AG09309 (cell line): Measurements from ENCODE around the gene TRIO.

Experiments used
- DNase-seq: peaks from one replicate; pipeline ENCODE4 v3.0.0-alpha.2; 2010; ENCODE audit warnings: low read depth
- H3K4me3 ChIP-seq: 2 replicates; pipeline ENCODE4 v1.5.1; 2011; ENCODE audit warnings: mild to moderate bottlenecking, low read depth, low read length, moderate library complexity; ENCODE audit not compliant: control insufficient read depth
- TF ChIP-seq, protein P1 (sequence below): IDR thresholded peaks from 2 replicates; pipeline ENCODE4 v1.5.1; 2011; ENCODE audit warnings: mild to moderate bottlenecking, low read depth, low read length, inconsistent platforms; ENCODE audit not compliant: insufficient read depth, control insufficient read depth; ENCODE audit errors: missing control alignments

Gene TRIO

DNA sequence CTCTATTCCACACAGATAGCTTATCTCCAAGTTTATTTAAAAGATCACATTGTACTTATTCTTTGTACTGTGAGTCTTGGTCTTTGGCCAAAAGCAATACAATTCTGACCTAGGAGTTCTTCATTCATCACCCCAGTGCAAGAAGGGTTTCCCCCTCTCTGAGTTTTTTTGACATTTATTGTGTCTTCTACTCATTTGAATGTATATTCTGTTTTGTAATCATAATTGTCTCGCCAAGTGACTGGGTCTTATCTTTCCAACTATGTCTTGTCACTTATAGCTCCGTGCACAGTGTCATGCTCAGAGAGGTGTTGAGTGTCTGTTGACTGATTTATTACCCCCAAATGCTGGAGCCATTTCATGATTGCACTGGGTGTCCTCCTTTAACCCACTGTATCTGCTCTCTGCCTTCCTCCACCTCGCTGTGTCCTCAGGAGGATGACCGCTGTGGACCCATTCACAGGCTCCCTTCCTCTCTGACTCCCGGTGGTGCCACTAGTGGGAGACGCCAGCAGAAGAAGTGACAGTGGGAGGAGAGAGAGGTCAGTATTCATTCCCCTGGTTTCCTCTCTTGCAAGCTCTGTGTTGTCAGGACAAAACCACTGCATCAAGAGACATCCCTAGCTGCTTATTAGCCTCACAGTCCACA lies 11.2 kb upstream of the TRIO start:
- H3K4me3 ChIP-seq = no peak overlapping the region
- TF ChIP-seq, protein P1, sequence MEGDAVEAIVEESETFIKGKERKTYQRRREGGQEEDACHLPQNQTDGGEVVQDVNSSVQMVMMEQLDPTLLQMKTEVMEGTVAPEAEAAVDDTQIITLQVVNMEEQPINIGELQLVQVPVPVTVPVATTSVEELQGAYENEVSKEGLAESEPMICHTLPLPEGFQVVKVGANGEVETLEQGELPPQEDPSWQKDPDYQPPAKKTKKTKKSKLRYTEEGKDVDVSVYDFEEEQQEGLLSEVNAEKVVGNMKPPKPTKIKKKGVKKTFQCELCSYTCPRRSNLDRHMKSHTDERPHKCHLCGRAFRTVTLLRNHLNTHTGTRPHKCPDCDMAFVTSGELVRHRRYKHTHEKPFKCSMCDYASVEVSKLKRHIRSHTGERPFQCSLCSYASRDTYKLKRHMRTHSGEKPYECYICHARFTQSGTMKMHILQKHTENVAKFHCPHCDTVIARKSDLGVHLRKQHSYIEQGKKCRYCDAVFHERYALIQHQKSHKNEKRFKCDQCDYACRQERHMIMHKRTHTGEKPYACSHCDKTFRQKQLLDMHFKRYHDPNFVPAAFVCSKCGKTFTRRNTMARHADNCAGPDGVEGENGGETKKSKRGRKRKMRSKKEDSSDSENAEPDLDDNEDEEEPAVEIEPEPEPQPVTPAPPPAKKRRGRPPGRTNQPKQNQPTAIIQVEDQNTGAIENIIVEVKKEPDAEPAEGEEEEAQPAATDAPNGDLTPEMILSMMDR = no peak

DNA sequence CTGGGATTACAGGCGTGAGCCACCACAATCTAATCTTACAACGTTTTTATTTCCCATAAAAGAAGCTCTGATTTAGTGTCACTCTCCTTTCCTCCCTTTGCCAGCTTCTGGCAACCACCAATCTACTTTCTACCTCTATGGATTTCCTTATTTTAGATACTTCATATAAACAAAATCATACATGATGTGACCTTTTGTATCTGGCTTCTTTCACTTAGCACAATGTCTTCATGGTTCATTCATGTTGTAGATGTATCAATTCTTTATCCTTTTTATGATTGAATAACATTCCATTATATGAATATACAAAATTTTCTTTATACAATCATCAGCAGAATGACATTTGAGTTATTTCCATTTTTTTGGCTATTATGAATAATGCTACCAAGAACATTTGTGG lies 9.7 kb upstream of the TRIO start:
- H3K4me3 ChIP-seq = no peak overlapping the region
- DNase-seq = no peak
- TF ChIP-seq, protein P1 = no peak

More for the DNA sequence above, 11.2 kb upstream of the TRIO start:
- no peak for DNase-seq

DNA sequence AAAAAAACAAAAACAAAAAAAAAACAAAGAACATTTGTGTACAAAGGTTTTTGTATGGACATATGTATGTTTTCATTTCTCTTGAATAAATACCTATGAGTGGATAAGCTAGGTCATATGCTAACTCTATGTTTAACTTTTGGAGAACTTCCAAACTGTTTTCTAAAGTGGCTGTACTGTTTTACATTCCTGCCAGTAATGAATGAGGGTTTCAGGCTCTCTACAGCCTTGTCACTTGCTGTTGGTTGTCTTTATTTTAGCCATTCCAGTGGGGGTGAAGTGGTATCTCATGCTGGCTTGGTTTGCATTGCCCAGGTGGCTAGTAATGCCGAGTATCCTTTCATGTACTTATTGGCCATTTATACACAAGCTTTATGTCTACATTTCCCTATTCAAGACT lies 9.1 kb upstream of the TRIO start:
- no peak for DNase-seq
- no peak overlapping the region for H3K4me3 ChIP-seq
- TF ChIP-seq, protein P1 = no peak

DNA sequence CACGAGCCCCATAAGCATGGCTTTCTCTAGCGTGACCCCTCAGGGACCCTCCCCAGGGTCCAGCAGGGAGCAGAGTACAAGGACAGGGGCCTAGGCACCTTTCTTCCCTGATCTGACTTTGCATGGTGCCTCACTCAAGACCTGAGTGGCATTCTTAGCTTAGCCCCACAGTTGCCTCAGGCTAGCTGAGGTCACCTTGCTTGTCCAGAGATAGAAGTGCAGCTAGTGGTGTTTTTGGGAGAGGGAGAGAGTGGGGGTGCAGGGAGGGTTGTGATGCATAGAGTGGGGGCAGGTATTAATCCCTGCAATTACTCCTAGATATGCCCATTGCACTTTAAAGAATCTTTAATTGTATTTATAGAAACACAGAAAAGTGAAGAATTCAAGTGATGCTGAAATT lies 8.4 kb upstream of the TRIO start:
- TF ChIP-seq, protein P1 = no peak
- no peak for DNase-seq
- no peak overlapping the region for H3K4me3 ChIP-seq

DNA sequence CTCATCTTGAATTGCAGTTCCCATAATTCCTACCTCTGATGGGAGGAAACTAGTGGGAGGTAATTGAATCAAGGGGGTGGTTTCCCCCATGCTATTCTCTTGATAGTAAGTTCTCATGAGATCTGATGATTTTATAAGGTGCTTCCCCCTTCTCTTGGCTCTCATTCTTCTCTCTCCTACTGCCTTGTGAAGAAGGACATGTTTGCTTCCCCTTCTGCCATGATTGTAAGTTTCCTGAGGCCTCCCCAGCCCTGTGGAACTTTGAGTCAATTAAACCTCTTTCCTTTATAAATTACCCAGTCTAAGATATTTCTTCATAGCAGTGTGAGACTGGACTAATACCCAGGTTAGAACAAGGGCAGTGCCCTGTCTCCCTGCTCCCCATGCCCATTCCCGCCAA lies 7.5 kb upstream of the TRIO start:
- H3K4me3 ChIP-seq = no peak overlapping the region
- TF ChIP-seq, protein P1 = no peak
- DNase-seq = no peak

DNA sequence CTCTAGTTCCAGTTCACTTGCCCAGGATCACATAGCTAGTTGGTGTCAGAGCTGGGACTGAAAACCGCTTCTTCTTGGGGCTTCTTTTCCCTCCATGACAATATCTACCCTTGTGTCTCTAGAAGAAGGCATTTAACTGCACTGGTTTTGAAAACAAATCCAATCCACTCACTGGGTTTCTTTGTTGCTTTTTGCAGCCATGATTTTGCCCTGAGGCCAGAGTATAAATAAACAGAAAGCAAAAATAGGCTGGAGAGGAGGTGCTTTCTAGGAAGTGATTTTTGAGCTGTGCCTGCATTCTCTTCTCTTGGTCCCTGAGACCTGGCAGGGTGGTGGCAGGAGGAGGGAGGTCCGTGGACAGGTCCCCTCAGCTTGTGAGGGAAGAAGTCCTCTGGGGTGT lies 6.9 kb upstream of the TRIO start:
- H3K4me3 ChIP-seq = no peak overlapping the region
- DNase-seq = no peak

More for the DNA sequence above, 6.9 kb upstream of the TRIO start:
- TF ChIP-seq, protein P1 = no peak
